GM21390 (cell line): ENCODE data around the gene GPR68.
"Not testable (repeated sequence)": the region's sequence is repeated elsewhere in the genome, so short reads cannot be mapped to it uniquely, and the experiment has no call there.

Experiments
- ATAC-seq: cut with Tn5 transposase; IDR thresholded peaks from one replicate; pipeline ENCODE4 v1.9.1; 2021; ENCODE audit not compliant: unreplicated experiment

Gene GPR68

DNA sequence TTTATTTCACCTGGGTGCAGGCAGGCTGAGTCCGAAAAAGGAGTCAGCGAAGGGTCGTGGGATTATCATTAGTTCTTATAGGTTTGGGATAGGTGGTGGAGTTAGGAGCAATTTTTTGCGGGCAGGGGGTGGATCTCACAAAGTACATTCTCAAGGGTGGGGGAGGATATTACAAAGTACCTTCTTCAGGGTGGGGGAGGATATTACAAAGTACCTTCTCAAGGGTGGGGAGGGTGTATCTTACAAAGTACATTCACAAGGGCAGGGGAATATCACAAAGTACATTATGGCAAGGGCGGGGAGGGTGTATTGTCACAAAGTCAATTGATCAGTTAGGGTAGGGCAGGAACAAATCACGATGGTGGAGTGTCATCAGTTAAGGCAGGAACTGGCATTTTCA is 43.7 kb downstream of the GPR68 start:
- not testable (repeated sequence) for ATAC-seq

DNA sequence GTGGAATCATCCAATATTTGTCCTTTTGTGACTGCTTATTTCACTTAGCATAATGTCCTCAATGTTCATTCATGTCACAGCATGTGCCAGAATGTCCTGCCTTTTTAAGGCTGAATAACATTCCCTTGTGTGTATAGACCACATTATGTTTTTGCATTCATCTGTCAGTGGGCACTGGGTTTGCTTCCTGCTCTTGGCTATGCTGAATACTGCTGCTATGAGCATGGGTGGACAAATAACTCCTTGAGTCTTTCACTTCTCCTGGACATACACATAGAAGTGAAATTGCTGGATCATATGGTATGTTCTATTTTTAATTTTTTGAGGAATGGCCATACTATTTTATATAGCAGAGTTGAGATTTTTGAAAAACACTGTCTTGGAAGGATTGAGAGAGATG is 46.9 kb downstream of the GPR68 start:
- no peak for ATAC-seq

DNA sequence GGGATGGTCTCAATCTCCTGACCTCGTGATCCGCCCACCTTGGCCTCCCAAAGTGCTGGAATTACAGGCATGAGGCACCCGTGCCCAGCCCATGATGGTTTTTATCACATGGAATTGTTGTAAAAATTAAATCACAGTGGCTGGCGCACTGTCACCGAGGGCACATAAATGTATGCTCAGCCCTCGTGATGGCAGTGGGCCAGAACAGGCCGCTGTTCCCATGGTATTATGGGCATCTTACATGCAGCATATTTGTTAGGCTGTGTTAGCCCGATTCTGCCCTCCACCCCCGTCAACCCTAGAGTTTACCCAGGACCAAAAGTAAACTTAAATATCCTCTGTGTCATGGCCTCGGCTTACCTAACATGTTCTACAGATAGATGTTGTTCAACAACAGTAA is 48.6 kb downstream of the GPR68 start:
- no peak for ATAC-seq

DNA sequence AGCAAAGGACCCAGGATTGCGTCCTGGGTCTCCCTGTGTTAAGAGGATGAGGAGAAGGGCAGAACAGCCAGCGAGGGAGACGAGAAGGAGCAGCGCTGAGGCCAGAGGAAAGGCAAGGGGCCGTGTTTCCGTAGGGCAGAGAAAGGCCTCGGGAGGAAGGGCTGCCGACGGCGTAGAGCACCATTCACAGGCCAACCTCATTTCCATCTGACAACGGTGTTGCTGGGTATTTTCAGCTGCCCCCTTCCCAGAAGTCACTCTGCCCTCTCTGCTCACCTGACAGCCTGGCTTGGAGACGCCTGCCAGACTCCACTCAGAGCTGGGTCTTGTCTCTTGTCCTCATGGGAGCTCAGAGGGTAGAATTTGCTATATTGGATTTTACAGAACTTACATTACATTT is 51.4 kb downstream of the GPR68 start:
- no peak for ATAC-seq

DNA sequence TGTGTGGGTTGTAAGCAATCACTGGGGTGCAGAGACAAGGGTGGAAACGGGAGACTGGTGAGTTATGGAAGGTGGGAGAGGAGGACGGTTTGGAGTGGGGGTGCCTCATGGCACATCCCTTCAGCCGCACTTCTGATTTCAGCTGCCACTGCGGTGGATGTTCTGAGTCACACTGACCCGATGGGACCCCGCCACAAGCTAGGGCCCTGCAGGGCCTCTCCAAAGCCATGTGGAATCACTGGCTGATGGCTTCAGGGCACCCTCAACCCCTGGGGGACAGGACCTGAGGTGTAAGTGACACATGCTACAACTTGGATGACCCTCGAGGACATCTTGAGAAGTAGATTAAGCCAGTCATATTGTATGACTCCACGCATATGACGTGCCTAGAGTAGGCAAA is 53.7 kb downstream of the GPR68 start:
- no peak for ATAC-seq

DNA sequence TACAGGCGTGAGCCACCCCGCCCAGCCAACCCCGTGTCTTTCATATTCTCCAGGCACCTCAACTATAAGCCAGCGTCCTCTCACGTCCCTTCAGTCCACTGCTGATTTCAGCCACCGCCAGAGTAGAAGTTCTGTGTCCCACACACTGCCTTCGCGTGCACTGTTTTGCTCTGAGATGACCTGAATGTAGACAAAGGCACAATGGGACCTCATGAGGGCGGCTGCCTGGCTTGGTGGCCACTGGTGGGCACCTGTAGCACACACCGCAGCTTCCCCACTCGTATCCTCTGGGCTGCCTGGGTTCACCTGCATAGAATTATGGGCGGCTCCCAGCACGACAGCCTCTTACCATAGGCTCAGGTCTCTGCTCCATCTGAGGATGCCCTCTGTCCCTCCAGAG is 57.2 kb downstream of the GPR68 start:
- ATAC-seq: no peak

DNA sequence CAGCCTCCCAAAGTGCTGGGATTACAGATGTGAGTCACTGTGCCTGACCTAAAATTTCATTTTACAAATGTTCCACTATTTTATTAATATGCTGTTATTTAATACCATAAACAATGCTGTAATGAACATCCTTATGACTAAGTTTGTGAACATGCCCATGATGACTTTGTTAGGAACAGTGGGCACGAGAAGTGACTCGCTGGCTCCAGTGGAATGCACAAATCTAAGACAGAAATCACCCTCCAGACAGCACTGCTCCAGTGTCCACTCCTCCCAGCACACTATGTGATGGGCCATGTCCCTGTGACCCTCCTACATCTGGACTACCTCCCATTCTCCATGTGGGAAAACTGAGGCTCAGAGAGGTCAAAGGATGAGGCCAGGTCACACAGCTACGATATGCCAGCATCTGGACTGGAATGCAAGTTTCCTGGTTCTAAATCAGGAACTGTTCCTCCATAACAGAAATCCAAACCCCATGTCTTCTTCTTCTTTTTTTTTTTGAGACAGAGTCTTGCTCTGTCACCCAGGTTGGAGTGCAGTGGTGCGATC is 57.9 kb downstream of the GPR68 start:
- ATAC-seq: no peak

DNA sequence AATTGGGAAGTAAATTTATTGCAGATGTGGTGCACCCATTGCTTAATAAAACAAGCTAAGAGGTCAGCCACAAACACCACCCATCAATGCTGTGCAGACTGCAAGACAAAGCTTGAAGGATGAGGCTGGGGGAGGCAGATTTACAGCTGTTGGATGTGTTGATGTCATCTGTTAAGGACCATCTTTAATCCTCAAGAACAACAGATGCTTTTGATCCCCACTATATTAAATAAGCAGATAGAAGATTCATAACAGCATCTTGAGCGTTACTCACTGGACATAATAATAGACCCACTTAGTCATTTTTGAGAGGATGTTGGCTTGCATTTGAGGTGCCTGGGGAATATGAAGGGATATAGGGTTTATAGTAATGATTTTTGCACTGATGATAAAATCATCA is 58.8 kb downstream of the GPR68 start:
- ATAC-seq: no peak

DNA sequence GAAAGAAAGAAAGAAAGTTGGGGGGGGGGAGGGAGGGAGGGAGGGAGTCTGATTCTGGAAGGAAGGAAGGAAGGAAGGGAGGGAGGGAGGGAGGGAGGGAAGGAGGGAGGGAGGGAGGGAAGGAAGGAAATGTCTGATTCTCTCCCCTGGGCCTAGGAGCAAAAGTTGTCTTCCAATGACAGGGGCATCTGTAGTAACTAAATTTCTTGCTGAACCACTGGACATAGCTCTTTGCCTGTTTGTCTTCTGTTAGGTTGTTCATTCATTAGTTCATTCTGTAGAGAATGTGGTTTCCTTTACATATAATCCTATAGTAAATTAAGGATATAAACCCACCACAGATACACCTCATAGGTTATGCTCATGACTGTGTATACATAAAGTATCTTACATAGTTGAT is 59.9 kb downstream of the GPR68 start:
- ATAC-seq: no peak

DNA sequence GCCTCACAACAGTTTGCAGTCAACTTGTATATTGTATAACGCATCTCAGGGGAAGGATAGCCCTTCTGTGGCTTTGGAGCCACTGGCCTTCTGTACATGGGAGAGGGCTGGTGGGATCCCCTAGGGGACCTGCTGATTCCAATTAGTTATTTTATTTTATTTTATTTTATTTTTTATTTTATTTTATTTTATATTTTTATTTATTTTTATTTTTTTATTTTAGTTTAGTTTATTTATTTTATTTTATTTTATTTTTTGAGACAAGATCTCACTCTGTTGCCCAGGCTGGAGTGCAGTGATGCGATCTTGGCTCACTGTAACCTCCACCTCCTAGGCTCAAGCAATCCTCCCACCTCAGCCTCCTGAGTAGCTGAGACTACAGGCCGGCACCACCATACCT is 61.8 kb downstream of the GPR68 start:
- ATAC-seq: not testable (repeated sequence)
